ENCODE results near the gene CHRNB2. TPM values are rescaled to one million over a fixed set of nuclear protein-coding genes. Genes with fewer than 3 reads are reported as not detected.

CHRNB2 gene
- total RNA-seq, 4 donors from 2014 or later: 1.1 TPM; not detected in 3

DNA sequence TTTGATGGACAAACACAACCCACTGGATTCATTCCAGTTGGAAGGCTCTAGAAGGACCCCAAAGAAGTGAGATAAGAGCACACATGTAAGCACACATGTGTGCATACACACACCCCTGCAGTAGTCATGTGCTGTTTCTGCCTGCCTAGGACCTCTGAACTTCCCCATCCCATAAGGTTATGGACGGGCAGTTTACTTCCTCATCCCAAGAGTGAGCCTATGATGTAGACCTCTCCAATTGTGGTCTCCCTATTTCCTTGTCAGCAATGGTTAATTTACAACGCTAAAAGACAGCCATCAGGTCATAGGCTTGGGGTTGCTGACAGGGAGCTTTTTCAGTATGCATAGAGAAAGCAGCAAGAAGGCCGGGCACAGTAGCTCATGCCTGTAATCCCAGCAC lies 55.8 kb downstream of the CHRNB2 start:
- no peak overlapping the region for H3K27ac ChIP-seq
- intact Hi-C loops (cut with DNase I; ENCODE audit: low total_unique reads): no loop called here
- peaks cover 0 to 2% of the 10 kb centered on the region in 2 donors for H3K4me1 ChIP-seq
- no peak for DNase-seq
- no peaks in the 10 kb centered on the region for H3K27me3 ChIP-seq
- H3K36me3 ChIP-seq: no peaks in the 10 kb centered on the region
- H3K9me3 ChIP-seq: no peaks in the 10 kb centered on the region
- H3K4me3 ChIP-seq: no peak overlapping the region
- no peak for TF ChIP-seq POLR2A (IDR thresholded peaks at IDR 0.05)
- TF ChIP-seq, protein P1, sequence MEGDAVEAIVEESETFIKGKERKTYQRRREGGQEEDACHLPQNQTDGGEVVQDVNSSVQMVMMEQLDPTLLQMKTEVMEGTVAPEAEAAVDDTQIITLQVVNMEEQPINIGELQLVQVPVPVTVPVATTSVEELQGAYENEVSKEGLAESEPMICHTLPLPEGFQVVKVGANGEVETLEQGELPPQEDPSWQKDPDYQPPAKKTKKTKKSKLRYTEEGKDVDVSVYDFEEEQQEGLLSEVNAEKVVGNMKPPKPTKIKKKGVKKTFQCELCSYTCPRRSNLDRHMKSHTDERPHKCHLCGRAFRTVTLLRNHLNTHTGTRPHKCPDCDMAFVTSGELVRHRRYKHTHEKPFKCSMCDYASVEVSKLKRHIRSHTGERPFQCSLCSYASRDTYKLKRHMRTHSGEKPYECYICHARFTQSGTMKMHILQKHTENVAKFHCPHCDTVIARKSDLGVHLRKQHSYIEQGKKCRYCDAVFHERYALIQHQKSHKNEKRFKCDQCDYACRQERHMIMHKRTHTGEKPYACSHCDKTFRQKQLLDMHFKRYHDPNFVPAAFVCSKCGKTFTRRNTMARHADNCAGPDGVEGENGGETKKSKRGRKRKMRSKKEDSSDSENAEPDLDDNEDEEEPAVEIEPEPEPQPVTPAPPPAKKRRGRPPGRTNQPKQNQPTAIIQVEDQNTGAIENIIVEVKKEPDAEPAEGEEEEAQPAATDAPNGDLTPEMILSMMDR (IDR thresholded peaks at IDR 0.05): no peak

DNA sequence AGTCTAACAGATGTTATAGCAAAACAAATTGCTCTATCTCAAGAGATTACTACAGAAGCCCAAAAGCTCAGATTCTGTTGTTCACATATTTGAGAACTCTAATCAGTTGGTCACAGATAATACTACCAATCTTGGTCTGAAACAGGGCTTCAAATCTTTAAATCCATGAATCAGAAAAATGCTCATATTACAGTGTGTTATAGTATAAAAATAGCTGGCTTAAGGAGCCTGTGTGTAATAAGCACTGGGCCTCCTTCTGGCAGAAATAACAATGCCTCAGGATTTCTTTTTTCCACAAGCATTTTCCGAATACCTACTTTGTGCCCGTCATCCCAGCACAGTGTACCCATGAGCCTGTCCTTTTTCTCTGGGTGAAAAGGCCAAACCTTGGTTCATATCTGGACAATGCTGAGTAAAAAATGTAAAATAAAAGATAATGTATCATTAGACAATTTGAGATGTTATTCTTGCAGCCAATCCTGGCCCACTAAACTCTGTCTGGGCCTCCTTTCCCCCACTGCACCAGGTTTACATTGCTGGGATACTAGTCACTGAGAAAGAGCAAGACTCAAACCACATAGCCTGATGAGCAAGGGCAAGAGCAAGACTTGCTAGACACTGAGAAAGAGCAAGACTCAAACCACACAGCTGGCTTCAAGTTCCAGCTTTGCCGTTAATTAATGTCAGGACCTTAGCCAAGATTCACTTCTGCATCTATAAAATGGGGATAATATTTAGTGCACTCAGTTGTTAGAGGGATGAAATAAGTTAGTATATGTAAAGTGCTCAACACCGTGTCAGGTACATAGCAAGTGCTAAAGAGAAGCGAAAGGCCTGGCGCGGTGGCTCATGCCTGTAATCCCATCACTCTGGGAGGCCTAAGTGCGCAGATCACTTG lies 57.4 kb downstream of the CHRNB2 start:
- intact Hi-C loops (cut with DNase I; ENCODE audit: low total_unique reads): no loop called here
- peaks cover 0 to 4% of the 10 kb centered on the region in 2 donors for H3K9me3 ChIP-seq
- no peak overlapping the region for H3K27ac ChIP-seq
- no peak overlapping the region for H3K4me3 ChIP-seq
- DNase-seq: no peak
- H3K36me3 ChIP-seq: no peaks in the 10 kb centered on the region
- H3K4me1 ChIP-seq: peaks cover 0 to 3% of the 10 kb centered on the region in 2 donors
- no peak for TF ChIP-seq POLR2A (IDR thresholded peaks at IDR 0.05)
- TF ChIP-seq, protein P1 (IDR thresholded peaks at IDR 0.05): no peak
- H3K27me3 ChIP-seq: no peaks in the 10 kb centered on the region

DNA sequence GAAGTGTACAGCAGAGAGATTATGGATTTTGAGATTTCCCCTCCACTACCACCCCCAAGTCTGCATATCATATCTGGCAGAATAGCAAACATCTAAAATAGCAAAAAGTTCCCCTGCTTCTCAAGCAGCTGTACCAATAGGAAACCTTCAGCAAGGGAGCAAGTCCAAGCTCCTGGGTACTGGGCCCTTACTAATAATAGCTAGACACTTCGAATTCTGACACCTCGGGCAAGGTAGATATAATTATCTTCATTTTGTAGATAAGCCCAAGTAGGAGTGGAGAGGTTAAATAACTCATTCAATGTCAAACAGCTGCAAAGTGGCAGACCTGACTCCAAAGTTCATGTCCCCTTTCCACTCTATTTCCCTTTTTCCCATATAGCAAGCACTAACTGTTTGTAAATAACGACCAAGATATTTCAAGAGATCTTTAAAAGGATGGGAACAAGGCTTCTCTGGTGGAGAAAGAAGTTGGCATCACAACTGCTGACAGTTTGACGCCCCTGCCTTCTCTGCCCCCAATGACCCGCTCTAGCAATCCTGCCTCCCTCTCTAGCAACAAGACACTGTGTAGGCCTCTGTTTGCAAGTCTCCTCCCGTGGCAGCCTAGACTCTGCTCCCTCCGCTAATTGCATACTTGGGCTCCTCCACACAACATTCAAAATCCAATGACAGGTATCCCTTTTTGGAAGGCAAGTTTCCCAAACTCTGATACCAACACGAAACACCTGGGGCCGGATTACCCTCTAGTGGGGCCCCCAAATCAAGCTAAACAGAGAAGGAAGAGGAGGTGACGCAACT lies 59.1 kb downstream of the CHRNB2 start:
- Histone ChIP-seq H3K27me3 (no peaks in the 10 kb centered on the region), H3K36me3 (no peaks in the 10 kb centered on the region), H3K27ac (peak overlapping the region; percentile 80 to 91), H3K4me3 (peak overlapping the region; percentile 77 to 82), H3K9me3 (peaks cover 0 to 4% of the 10 kb centered on the region in 2 donors), H3K4me1 (peaks cover 0 to 3% of the 10 kb centered on the region in 2 donors)
- intact Hi-C loops (cut with DNase I; ENCODE audit: low total_unique reads): no loop called here
- TF ChIP-seq, protein P1 (IDR thresholded peaks at IDR 0.05): no peak
- TF ChIP-seq POLR2A (IDR thresholded peaks at IDR 0.05): no peak
- DNase-seq: no peak

DNA sequence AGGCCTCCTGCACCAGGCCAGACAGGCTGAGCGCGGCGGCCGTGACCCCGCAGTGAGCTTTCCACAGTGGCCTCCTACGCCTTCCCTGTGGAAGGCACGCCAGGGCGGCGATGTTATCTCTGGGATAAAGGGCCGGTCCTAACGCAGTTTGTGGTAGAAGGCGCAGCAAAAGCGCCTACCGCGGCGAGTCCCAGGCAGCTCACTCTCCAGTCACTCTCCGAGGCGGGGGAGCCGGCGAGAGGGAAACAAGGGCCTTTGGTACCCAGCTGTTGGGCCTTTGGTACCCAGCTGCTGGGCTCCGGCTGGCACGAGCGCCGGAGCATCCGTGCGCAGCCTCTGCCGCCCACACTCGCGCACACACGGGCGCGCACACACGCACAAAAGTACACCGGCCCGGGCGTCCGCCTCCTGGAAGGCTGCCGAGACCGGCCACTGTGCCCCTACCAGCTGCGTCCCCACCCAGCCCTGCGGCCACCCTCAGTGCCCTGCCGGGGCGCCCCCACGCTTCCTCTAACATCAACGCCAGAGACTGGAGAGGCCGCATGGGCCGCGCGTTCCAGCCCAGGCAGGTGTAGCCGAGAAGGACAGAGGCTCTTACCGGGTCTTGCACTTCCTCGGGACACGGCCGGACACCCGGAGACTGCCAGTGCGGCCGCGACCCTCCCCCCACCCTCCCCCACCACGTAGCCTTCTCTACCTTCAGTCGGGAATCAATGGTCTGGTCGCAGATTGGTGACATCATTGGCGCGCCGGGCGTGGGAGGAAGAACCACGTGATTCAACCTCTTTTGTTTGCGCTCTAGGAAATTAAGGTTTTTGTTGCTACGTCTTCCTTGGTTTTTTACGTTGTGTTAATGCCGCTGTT lies 59.9 kb downstream of the CHRNB2 start:
- H3K27ac ChIP-seq: peak overlapping the region; percentile 80 to 91
- H3K9me3 ChIP-seq: peaks cover 0 to 4% of the 10 kb centered on the region in 2 donors
- no peaks in the 10 kb centered on the region for H3K36me3 ChIP-seq
- peak; percentile 87 to 90 for DNase-seq
- H3K27me3 ChIP-seq: no peaks in the 10 kb centered on the region
- peak overlapping the region; percentile 77 to 82 for H3K4me3 ChIP-seq
- TF ChIP-seq, protein P1 (IDR thresholded peaks at IDR 0.05): no peak
- TF ChIP-seq POLR2A (IDR thresholded peaks at IDR 0.05): no peak
- intact Hi-C loops (cut with DNase I; ENCODE audit: low total_unique reads): no loop called here
- peaks cover 0 to 3% of the 10 kb centered on the region in 2 donors for H3K4me1 ChIP-seq
